ENCODE measurements around the gene NEMP1. TPM values are rescaled to one million over a fixed set of nuclear protein-coding genes. Genes with fewer than 3 reads are reported as not detected.

NEMP1 gene
- total and polyA plus RNA-seq, 2 of the 8 experiments (the other 6 are each of a cell fraction or from before 2014, with no cell fraction given), result 30.1 to 43.2 TPM

DNA sequence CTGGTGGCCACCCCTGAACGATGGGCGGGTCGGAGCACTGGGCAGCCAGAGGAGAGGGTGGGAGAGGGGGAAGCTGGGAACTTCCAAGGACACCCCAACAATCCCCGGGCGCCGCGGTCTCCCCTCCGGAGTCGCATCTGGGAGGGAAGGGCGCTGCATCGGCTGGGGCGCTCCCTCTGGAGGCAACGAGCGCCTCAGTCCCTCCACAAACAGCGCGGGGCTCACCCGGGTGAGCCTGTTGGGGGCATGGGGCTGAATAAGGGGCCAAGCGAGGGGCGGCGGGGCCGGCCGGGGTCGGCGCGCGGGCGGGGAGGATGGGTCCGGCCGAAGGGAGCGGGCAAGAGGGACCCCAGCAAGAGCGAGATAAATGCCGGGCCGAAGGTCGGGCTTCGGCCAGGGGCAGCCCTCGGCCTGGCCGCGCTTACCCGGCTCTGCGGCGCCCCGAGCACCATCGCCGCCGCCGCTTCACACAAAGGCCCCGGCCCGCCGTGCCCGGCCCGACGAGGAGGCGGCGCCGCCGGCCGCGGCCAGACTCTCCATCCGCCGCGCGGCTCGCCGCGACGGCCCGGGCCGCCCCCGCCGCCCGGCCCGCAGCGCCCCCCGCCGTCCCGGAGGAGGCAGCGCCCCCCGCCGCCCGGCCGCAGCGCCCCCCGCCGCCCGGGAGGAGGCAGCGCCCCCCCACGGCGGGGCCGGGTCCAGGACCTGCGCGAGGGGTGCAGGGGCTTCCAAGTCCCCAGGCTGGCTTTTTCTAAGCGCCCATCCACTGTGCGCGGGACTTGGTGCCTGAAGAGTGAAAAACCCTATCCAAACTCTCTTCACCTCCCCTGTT is 72.4 kb downstream of the NEMP1 start, which contains the start of gene ZBTB39:
TSS of gene ZBTB39 (minus strand) at position 567 of the 829 bp plus-strand sequence. CDS start 1,629 bp downstream, outside the sequence.
- peak within 1 kb of the TSS; percentile 52 for H4K91ac ChIP-seq (replicated peaks; ENCODE audit: insufficient read length, low read length)
- H3K4ac ChIP-seq (replicated peaks; ENCODE audit: insufficient read length, low read depth, low read length), result no peak within 1 kb of the TSS
- DNase-seq (ENCODE audit: low read depth in 1 of 2, low spot score in 2 of 2), result peak in 1 of 2 experiments; percentile 81
- H2BK15ac ChIP-seq (ENCODE audit: low read length), result peak within 1 kb of the TSS; percentile 32; the same call in 1 of the 2 replicates
- no peaks in the 10 kb centered on the region; the same call in 1 of the 2 replicates for H3K23me2 ChIP-seq (ENCODE audit: low read depth, low read length)
- no peak within 1 kb of the TSS for H2BK5ac ChIP-seq (ENCODE audit: low read depth, low read length)
- POLR2A ChIA-PET (ENCODE audit: partially characterized antibody), result interaction anchor here (0.5 to 2.0 kb wide), 17 partner anchors 9 to 1797 kb away, joined by 3 to 9 read pairs (median 4); partner anchors contain the start of genes HSD17B6, NACA and TAC3
- H2AFZ ChIP-seq (ENCODE audit: low read length), result no peak within 1 kb of the TSS
- no peak within 1 kb of the TSS for H2BK20ac ChIP-seq (ENCODE audit: low read length)
- peak within 1 kb of the TSS; percentile 82; the same call in 1 of the 2 replicates for H2BK12ac ChIP-seq (ENCODE audit: low read depth, low read length)
- H3K79me1 ChIP-seq (ENCODE audit: low read depth, low read length), result peaks cover 12% of the 10 kb centered on the region; the same call in 1 of the 2 replicates
- H3K9me3 ChIP-seq (ENCODE audit: insufficient read depth in 2 of 2, low read depth in 1 of 2, low read length in 1 of 2), result no peaks in the 10 kb centered on the region
- peak within 1 kb of the TSS; percentile 60; the same call in 1 of the 2 replicates for H3K27ac ChIP-seq (ENCODE audit: low read depth, low read length)
- CTCF ChIA-PET (ENCODE audit: partially characterized antibody), result interaction anchor here (0.6 to 10.6 kb wide), 22 partner anchors 9 to 1039 kb away, joined by 3 to 187 read pairs (median 10); partner anchors contain the start of genes HSD17B6, NAB2, STAT6 and TAC3
- peak within 1 kb of the TSS; percentile 68 to 74 for H3K4me2 ChIP-seq (ENCODE audit: insufficient read depth in 1 of 2, low read depth in 2 of 2, low read length in 2 of 2)
- peak within 1 kb of the TSS; percentile 73 to 96 (median 82) for H3K4me3 ChIP-seq (ENCODE audit: extremely low read depth in 1 of 4, insufficient read depth in 2 of 4, low read depth in 3 of 4, low read length in 4 of 4)
- no peak for FAIRE-seq
- peak within 1 kb of the TSS; percentile 82; the same call in 1 of the 2 replicates for H4K8ac ChIP-seq (ENCODE audit: extremely low read depth, insufficient read depth, low read length)
- H3K79me2 ChIP-seq (ENCODE audit: control insufficient read depth in 1 of 2, insufficient read depth in 2 of 2, low read length in 2 of 2), result peaks cover 0 to 43% of the 10 kb centered on the region in 2 experiments
- no peak within 1 kb of the TSS for H3K56ac ChIP-seq (replicated peaks; ENCODE audit: insufficient read length, low read depth, low read length)
- H2BK120ac ChIP-seq (replicated peaks; ENCODE audit: low read depth, low read length), result no peak within 1 kb of the TSS
- no peak within 1 kb of the TSS for H2AK5ac ChIP-seq (ENCODE audit: low read depth, low read length)
- H3K9ac ChIP-seq (replicated peaks in 1 of 4; ENCODE audit: extremely low read depth in 1 of 4, low read depth in 3 of 4, low read length in 3 of 4), result peak within 1 kb of the TSS; percentile 69 to 96 (median 75)
- H3K18ac ChIP-seq (ENCODE audit: extremely low read depth, low read length), result no peak within 1 kb of the TSS
- no peaks in the 10 kb centered on the region for H3K27me3 ChIP-seq (replicated peaks in 1 of 4; ENCODE audit: control insufficient read depth in 3 of 4, extremely low read depth in 1 of 4, insufficient read depth in 3 of 4, low read length in 3 of 4)
- H4K20me1 ChIP-seq (replicated peaks in 1 of 2; ENCODE audit: control insufficient read depth in 1 of 2, insufficient read depth in 2 of 2, low read length in 2 of 2), result peaks cover 3 to 9% of the 10 kb centered on the region in 2 experiments
- no peak within 1 kb of the TSS for H4K5ac ChIP-seq (ENCODE audit: insufficient read length, low read depth, low read length)
- peaks cover 20 to 27% (median 26%) of the 10 kb centered on the region in 4 experiments for H3K36me3 ChIP-seq (ENCODE audit: control insufficient read depth in 2 of 4, insufficient read depth in 4 of 4, low read length in 3 of 4)
- no peak within 1 kb of the TSS for H3K23ac ChIP-seq (ENCODE audit: insufficient read length)
- H3K14ac ChIP-seq (ENCODE audit: insufficient read length), result no peak within 1 kb of the TSS
- 5% methylated on average over 19 of the region's 94 CpGs; no CpG with 5 or more reads in 1 of the 2 experiments for WGBS, 2 experiments (ENCODE audit: extremely low coverage in 1 of 2, insufficient coverage in 1 of 2, insufficient read length in 1 of 2, insufficient replicate concordance in 2 of 2, low coverage in 1 of 2, low lambda C conversion rate in 2 of 2, missing lambda C conversion rate in 1 of 2)
- peaks cover 2 to 14% (median 8%) of the 10 kb centered on the region in 4 experiments; a peak in 6 of 7 replicates for H3K4me1 ChIP-seq (replicated peaks in 1 of 4; ENCODE audit: control insufficient read depth in 3 of 4, insufficient read depth in 4 of 4, low read length in 3 of 4)
- TF ChIP-seq ASH2L (IDR thresholded peaks at IDR 0.05; ENCODE audit: low read length) (peak; percentile 58), BCL11A (IDR thresholded peaks at IDR 0.05; ENCODE audit: low read depth in 2 of 2, low read length in 2 of 2) (no peak), GTF2F1 (IDR thresholded peaks at IDR 0.05; ENCODE audit: borderline replicate concordance, low read depth, low read length) (0 out of 2 replicates have a peak, but pooled peaks have one; percentile 19), PHF8 (conservative IDR thresholded peaks at IDR 0.05; ENCODE audit: low read depth, low read length) (peak; percentile 95), TAF7 (optimal IDR thresholded peaks at IDR 0.05; ENCODE audit: borderline replicate concordance, low read depth, low read length) (peak; percentile 12), HDAC2 (IDR thresholded peaks at IDR 0.05; ENCODE audit: borderline replicate concordance in 1 of 2, low read depth in 2 of 2, low read length in 2 of 2) (no peak)
- TF ChIP-seq, protein P1, sequence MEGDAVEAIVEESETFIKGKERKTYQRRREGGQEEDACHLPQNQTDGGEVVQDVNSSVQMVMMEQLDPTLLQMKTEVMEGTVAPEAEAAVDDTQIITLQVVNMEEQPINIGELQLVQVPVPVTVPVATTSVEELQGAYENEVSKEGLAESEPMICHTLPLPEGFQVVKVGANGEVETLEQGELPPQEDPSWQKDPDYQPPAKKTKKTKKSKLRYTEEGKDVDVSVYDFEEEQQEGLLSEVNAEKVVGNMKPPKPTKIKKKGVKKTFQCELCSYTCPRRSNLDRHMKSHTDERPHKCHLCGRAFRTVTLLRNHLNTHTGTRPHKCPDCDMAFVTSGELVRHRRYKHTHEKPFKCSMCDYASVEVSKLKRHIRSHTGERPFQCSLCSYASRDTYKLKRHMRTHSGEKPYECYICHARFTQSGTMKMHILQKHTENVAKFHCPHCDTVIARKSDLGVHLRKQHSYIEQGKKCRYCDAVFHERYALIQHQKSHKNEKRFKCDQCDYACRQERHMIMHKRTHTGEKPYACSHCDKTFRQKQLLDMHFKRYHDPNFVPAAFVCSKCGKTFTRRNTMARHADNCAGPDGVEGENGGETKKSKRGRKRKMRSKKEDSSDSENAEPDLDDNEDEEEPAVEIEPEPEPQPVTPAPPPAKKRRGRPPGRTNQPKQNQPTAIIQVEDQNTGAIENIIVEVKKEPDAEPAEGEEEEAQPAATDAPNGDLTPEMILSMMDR (IDR thresholded peaks at IDR 0.05; ENCODE audit: control extremely low read depth in 1 of 3, insufficient read depth in 1 of 3, low read depth in 1 of 3, low read length in 3 of 3), result peak; percentile 35 to 88 (median 62)
